Ishikawa (cell line): ENCODE data around the gene TBC1D21.

Experiments
- CEBPB ChIP-seq: IDR thresholded peaks from 2 replicates; pipeline ENCODE4 v1.6.1; 2012
- CREB1 ChIP-seq: IDR thresholded peaks from 2 replicates; pipeline ENCODE4 v1.6.1; 2012; ENCODE audit warnings: low read depth
- EGR1 ChIP-seq: IDR thresholded peaks from 2 replicates; pipeline ENCODE4 v1.6.1; 2012
- EP300 ChIP-seq: IDR thresholded peaks from 2 replicates; pipeline ENCODE4 v1.6.1; 2012; ENCODE audit warnings: borderline replicate concordance
- FOXM1 ChIP-seq: IDR thresholded peaks from 2 replicates; pipeline ENCODE4 v1.6.1; 2012; ENCODE audit warnings: low read depth, borderline replicate concordance
- MAX ChIP-seq: IDR thresholded peaks from 2 replicates; pipeline ENCODE4 v1.6.1; 2012
- NFIC ChIP-seq: IDR thresholded peaks from 2 replicates; pipeline ENCODE4 v1.6.1; 2012
- RAD21 ChIP-seq: IDR thresholded peaks from 2 replicates; pipeline ENCODE4 v1.6.1; 2012; ENCODE audit warnings: low read depth
- REST ChIP-seq: IDR thresholded peaks from 2 replicates; pipeline ENCODE4 v1.6.1; 2012; ENCODE audit warnings: low read depth, mild to moderate bottlenecking
- TAF1 ChIP-seq: IDR thresholded peaks from 2 replicates; pipeline ENCODE4 v1.6.1; 2012; ENCODE audit warnings: low read depth, mild to moderate bottlenecking
- TCF12 ChIP-seq: IDR thresholded peaks from 2 replicates; pipeline ENCODE4 v1.6.1; 2012; ENCODE audit warnings: low read depth
- TEAD4 ChIP-seq: IDR thresholded peaks from 2 replicates; pipeline ENCODE4 v1.6.1; 2012
- USF1 ChIP-seq: IDR thresholded peaks from 2 replicates; pipeline ENCODE4 v1.6.1; 2012
- YY1 ChIP-seq: IDR thresholded peaks from 2 replicates; pipeline ENCODE4 v1.6.1; 2012; ENCODE audit warnings: low read depth
- ZBTB7A ChIP-seq: IDR thresholded peaks from 2 replicates; pipeline ENCODE4 v1.6.1; 2012; ENCODE audit warnings: low read depth

TBC1D21 gene

GRCh38 chr15:73881579-73882320 is 8.4 kb downstream of the TBC1D21 start:
- no peak for TF ChIP-seq YY1
- TF ChIP-seq NFIC: no peak
- TF ChIP-seq CREB1: no peak
- no peak for TF ChIP-seq TAF1
- TF ChIP-seq MAX: no peak
- no peak for TF ChIP-seq REST
- TF ChIP-seq TEAD4: no peak
- no peak for TF ChIP-seq ZBTB7A

GRCh38 chr15:73882761-73883419 is 9.5 kb downstream of the TBC1D21 start:
- TF ChIP-seq EP300 (no peak), RAD21 (no peak), FOXM1 (no peak), TCF12 (no peak), ZBTB7A (no peak), CREB1 (no peak), TEAD4 (no peak), EGR1 (no peak), NFIC (no peak), CEBPB (no peak), USF1 (no peak), TAF1 (no peak), YY1 (no peak)

GRCh38 chr15:73884159-73884558 is 10.8 kb downstream of the TBC1D21 start:
- TF ChIP-seq EGR1: no peak
- TF ChIP-seq CREB1: no peak
- TF ChIP-seq RAD21: no peak
- TF ChIP-seq YY1: no peak
- TF ChIP-seq EP300: no peak
- no peak for TF ChIP-seq MAX
- TF ChIP-seq TEAD4: no peak
- TF ChIP-seq ZBTB7A: no peak
- TF ChIP-seq TAF1: no peak
- no peak for TF ChIP-seq USF1
- no peak for TF ChIP-seq CEBPB
- TF ChIP-seq FOXM1: no peak
- TF ChIP-seq REST: no peak

GRCh38 chr15:73885954-73886700 is 12.8 kb downstream of the TBC1D21 start:
- TF ChIP-seq EGR1 (no peak), YY1 (no peak), EP300 (no peak), CREB1 (no peak), CEBPB (no peak), ZBTB7A (no peak), MAX (no peak), NFIC (no peak), USF1 (no peak), TCF12 (no peak), TEAD4 (no peak), FOXM1 (no peak), REST (no peak), TAF1 (no peak)
